Mucosa of stomach (tissue), 1 donor: ENCODE measurements around the gene THRB.

Experiments
- H3K27me3 ChIP-seq: one replicate; pipeline ENCODE4 v1.7.0; 2013; ENCODE audit warnings: mild to moderate bottlenecking, low read length; ENCODE audit not compliant: control insufficient read depth, insufficient read depth
- H3K36me3 ChIP-seq: one replicate; pipeline ENCODE4 v1.7.0; 2013; ENCODE audit warnings: low read length; ENCODE audit not compliant: control insufficient read depth, insufficient read depth
- H3K4me1 ChIP-seq: one replicate; pipeline ENCODE4 v1.7.0; 2013; ENCODE audit warnings: mild to moderate bottlenecking, low read length; ENCODE audit not compliant: control insufficient read depth, insufficient read depth
- H3K4me3 ChIP-seq: one replicate; pipeline ENCODE4 v1.7.0; 2013; ENCODE audit warnings: low read length
- H3K9ac ChIP-seq: one replicate; pipeline ENCODE4 v1.7.0; 2013; ENCODE audit warnings: mild to moderate bottlenecking, low read length, moderate library complexity
- H3K9me3 ChIP-seq: one replicate; pipeline ENCODE4 v1.7.0; 2013; ENCODE audit warnings: mild to moderate bottlenecking, low read length, moderate library complexity; ENCODE audit not compliant: control insufficient read depth
- donor health status: Pancreatic carcinoma.

THRB gene

DNA sequence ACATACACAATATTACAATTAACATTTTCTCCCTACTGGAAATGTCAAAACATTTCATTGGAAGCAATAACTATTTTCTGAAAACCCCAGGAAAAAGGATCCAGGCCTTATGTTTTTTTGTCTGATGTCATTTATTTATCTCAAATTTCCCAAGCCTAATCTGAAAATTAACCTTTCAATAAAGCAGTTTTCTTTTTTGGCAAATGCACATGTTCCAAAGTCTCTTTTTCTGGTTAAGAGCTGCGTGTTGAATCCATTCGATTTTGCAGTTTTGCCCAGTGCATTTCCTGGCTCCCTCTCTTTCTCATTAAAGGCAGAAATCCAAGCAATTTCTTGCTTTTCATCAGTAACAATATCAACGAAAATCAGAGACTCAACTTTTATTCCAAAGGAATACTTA is 327.2 kb downstream of the THRB start:
- Histone ChIP-seq H3K9ac (no peak overlapping the region), H3K36me3 (no peaks in the 10 kb centered on the region), H3K27me3 (no peaks in the 10 kb centered on the region), H3K4me3 (no peak overlapping the region), H3K9me3 (no peaks in the 10 kb centered on the region), H3K4me1 (no peaks in the 10 kb centered on the region)

DNA sequence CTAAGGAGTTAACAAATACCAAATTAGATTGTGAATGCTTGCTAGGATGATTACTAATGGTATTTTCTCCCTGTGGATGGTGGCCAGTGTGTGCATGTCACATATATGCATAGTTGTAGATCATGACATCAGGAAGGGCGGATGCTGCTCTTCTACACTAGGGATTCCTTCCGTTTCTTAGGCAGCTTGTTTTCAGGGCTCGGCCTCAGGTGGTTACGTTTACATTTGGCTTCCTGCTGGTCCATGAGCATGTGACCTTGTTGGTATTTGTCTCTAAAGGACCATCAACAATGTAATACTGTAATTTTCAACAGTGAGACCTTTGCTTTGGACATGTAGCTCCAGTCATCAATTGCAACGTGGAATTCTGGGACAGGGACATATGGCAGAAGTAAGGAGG is 328.1 kb downstream of the THRB start:
- Histone ChIP-seq H3K9ac (no peak overlapping the region), H3K27me3 (no peaks in the 10 kb centered on the region), H3K9me3 (no peaks in the 10 kb centered on the region), H3K4me1 (no peaks in the 10 kb centered on the region), H3K36me3 (no peaks in the 10 kb centered on the region), H3K4me3 (no peak overlapping the region)

DNA sequence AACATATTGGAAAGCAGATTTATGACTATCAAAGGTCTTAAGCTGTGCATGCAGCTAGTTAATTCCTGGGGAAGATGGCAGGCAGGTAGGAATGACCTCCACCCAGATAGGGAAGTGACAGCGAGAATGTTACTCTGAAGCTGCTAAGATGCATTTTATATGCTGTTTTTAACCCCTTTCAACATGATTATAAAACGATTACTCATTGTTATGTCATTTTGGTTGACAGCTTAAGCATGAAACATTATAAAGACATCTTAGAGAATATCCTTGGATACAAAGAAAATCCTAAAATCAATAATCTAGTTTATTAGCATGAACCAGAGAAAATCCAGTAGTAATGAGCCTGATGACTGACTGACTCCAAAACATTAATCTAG is 329.1 kb downstream of the THRB start:
- no peak overlapping the region for H3K4me3 ChIP-seq
- H3K9ac ChIP-seq = no peak overlapping the region
- no peaks in the 10 kb centered on the region for H3K9me3 ChIP-seq
- no peaks in the 10 kb centered on the region for H3K36me3 ChIP-seq
- no peaks in the 10 kb centered on the region for H3K27me3 ChIP-seq
- H3K4me1 ChIP-seq = no peaks in the 10 kb centered on the region

DNA sequence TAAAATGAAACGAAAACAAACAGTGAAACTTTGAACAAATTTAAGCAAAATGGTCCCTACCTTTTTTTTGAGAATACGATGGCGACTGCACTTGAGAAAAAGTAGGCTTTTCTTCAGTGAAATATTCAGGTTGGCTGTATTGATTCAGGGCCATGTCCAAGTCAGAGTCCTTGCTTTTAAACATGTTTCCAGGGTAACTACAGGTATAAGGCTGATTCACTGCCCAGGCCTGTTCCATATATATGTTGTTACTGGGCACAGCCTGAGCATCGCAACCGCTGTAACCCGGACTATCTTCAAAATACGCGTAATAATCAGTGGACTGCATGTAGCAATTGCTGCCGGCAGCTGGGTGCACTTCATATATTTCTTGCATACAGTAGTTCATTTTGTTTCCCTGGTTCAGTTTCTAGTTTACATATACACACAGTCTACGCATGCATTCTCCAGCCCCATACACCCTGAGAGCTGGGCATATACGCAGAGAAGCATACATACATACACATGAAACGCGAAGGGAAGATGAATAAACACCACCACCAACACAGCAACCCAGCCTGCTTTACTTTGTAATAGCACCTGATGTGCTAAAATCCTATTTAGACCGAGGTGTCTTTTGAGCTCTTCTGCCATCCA is 329.6 kb downstream of the THRB start:
- Histone ChIP-seq H3K4me1 (no peaks in the 10 kb centered on the region), H3K4me3 (no peak overlapping the region), H3K9me3 (no peaks in the 10 kb centered on the region), H3K27me3 (no peaks in the 10 kb centered on the region), H3K36me3 (no peaks in the 10 kb centered on the region), H3K9ac (no peak overlapping the region)

DNA sequence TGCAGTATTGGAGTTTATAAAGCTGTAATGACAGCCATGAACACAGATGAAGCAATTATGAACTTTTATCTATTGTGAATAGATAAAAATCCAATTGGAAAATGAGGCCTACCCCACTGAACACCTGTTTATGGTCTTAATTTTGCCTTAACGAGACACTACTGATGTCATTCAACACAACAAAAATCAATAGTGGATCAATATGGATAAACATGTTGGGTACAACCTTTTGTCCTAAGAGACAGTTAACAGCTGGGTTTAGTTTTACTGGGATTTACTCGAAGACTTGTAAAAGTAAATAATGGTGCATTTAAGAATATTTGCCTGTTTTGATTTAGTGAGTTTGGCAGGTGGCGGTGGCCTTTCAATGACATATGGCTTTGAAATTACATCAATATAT is 331.7 kb downstream of the THRB start:
- H3K36me3 ChIP-seq = no peaks in the 10 kb centered on the region
- no peak overlapping the region for H3K9ac ChIP-seq
- H3K4me3 ChIP-seq = no peak overlapping the region
- no peaks in the 10 kb centered on the region for H3K4me1 ChIP-seq
- H3K9me3 ChIP-seq = no peaks in the 10 kb centered on the region
- H3K27me3 ChIP-seq = no peaks in the 10 kb centered on the region

DNA sequence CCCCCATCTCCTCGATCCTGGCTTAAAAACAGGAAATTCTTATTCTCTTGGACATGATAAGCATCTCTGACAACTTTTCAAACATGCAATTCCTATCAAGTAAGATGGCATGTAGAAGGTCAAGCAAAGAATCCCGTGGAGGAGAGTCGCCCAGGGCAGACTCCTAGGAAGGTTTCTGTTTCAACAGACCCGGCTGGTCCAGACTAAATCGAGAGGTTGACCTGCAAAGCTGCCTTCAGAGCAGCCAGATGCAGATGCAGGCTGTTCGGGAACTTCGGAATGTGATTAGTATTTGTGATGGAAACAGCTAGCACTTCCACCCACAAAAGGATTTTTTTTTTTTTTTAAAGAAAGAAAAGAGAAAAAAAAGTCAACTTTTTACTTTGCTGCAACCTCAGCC is 332.8 kb downstream of the THRB start:
- Histone ChIP-seq H3K36me3 (no peaks in the 10 kb centered on the region), H3K4me1 (no peaks in the 10 kb centered on the region), H3K9me3 (no peaks in the 10 kb centered on the region), H3K9ac (no peak overlapping the region), H3K4me3 (no peak overlapping the region), H3K27me3 (no peaks in the 10 kb centered on the region)

DNA sequence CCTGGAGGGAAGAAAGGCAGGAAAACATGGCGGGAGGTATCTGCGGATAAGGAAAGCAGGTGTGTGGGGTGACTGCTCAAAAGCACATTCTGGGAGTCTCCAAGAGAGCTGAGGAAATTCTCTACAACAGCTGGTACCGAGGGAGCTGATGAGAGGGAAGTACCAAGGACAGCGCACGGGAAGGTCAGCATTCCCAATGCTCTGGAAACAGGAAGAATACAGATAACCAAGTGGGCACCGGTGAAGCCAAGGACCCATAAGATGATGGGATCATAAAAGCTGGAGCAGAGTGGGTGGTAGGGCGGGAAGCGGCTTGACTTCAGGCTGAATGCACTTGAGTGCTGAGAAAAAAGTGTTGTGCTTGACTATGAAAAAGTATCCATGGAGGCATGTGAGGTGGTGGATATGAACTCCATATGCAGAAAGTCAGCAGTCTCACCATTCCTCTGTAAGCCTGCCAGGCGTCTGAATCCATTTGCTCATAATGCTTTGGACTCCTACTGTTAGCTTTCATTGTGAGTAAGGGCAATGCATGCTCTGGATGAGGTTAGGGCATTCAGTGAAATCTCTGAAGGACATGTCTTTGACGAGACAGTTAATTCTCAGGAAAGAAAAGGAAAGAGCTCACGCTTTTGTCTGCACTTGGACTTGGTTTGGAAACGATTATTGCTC is 334.1 kb downstream of the THRB start:
- no peak overlapping the region for H3K4me3 ChIP-seq
- no peaks in the 10 kb centered on the region for H3K9me3 ChIP-seq
- no peaks in the 10 kb centered on the region for H3K27me3 ChIP-seq
- no peaks in the 10 kb centered on the region for H3K4me1 ChIP-seq
- no peaks in the 10 kb centered on the region for H3K36me3 ChIP-seq
- no peak overlapping the region for H3K9ac ChIP-seq

DNA sequence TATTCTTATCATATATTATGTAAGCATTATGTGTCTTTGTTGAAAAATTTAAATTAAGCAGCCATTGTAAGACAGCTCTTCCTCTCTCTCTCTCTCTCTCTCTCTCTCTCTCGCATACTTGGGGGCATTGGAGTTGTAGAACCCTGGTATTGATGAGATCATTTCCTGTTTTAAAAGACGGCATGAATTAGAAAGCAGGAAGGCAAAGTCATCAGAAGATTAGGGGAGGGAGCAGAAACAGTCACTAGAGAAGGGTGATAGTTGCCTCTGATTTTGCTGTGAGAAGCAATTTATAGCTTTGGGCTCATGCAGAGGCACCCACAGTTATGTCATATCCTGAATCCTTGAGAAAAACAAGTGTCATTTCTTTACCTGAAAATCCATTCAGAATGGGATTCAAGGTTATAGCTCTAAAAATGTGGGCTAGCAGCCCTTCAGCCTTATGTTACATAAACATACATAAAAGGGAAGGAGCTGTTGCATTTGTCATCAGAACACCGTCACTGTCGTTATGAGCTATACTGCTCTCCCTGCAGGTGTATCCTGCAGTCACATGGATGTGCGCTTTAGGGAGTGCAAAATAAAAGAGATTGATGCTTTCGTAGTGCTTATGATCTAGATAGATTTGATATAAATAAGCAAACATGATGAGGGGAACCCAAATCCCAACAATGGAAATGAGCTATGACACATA is 335.7 kb downstream of the THRB start:
- Histone ChIP-seq H3K27me3 (no peaks in the 10 kb centered on the region), H3K4me1 (no peaks in the 10 kb centered on the region), H3K36me3 (no peaks in the 10 kb centered on the region), H3K9ac (no peak overlapping the region), H3K9me3 (no peaks in the 10 kb centered on the region), H3K4me3 (no peak overlapping the region)

DNA sequence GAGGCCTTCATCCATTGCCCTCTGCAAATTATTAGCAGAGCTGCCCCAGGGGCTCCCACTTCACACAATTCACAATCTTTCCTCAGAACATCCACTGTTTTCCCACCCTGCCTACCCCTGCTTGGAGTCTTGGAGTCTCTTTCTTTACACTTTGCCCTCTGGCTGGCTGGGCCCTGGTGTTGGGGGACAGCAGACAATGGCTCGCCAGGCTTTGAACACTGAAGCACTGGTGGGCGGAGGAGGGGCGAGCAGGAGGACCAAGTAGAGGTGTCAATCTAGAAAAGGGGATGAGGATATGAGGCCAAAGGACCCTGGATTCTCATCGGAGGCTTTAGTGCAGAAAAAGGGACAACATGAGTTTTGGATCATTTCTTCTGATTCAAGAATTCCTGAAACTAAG is 337.5 kb downstream of the THRB start:
- H3K4me1 ChIP-seq = no peaks in the 10 kb centered on the region
- no peak overlapping the region for H3K4me3 ChIP-seq
- no peaks in the 10 kb centered on the region for H3K9me3 ChIP-seq
- no peaks in the 10 kb centered on the region for H3K27me3 ChIP-seq
- H3K36me3 ChIP-seq = no peaks in the 10 kb centered on the region
- no peak overlapping the region for H3K9ac ChIP-seq

DNA sequence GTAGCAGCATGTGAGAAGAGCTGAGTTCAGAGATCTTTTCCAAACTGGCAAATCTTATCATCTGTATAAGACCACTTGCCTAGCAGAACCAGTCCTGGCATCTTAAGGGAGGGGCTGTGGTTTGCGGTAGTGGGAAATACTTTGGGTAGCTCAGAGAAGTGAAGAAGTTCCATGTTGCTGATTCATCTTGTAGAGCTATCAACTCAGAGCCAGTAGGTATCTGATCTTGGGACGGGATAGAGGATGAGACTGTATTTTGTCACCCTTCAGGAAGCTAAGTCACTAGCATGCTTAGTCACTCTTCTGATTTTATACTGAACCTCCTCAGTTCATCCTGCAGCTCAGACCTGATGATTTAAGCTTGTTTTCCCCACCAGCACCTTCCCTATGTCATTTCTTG is 338.2 kb downstream of the THRB start:
- Histone ChIP-seq H3K27me3 (no peaks in the 10 kb centered on the region), H3K4me1 (no peaks in the 10 kb centered on the region), H3K4me3 (no peak overlapping the region), H3K9me3 (no peaks in the 10 kb centered on the region), H3K36me3 (no peaks in the 10 kb centered on the region), H3K9ac (no peak overlapping the region)

DNA sequence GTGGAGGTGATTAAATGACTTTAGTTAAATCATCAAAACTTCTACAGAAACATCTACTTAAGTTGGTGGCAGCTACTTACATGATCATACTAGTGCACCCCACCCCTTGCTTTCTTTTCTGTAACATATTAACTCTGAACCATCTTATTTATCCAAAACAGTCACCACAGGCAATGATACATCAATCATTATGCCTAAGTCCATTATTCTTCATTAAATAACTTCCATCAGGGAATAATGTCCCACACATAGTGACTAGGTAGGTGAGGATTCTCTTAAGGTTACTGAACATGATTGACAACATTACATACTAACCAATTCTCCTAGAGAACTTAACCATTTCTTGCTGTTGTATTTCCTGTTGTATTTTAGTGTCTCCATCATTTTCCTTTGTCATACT is 339.4 kb downstream of the THRB start:
- Histone ChIP-seq H3K36me3 (no peaks in the 10 kb centered on the region), H3K4me3 (no peak overlapping the region), H3K27me3 (no peaks in the 10 kb centered on the region), H3K4me1 (no peaks in the 10 kb centered on the region), H3K9me3 (no peaks in the 10 kb centered on the region), H3K9ac (no peak overlapping the region)

DNA sequence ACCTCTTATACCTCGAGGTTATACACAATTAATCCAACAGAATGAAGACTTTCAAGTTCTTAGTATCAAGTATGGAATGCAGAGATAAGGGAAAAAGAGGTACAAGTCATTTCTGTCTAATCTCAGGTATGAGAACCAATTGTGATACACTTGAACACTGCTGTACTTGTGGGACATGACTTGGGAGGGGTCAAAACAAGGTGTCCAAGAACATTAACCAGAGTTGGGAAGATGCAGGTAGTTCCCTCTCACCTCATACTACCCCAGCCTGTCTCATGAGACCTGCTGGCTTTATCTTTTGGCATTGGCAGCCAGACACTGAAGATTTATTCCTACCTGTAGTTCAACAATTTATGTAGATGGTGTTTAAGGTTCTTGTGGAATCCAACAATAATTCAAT is 339.9 kb downstream of the THRB start:
- H3K9me3 ChIP-seq = no peaks in the 10 kb centered on the region
- H3K4me3 ChIP-seq = no peak overlapping the region
- H3K36me3 ChIP-seq = no peaks in the 10 kb centered on the region
- no peaks in the 10 kb centered on the region for H3K4me1 ChIP-seq
- H3K9ac ChIP-seq = no peak overlapping the region
- H3K27me3 ChIP-seq = no peaks in the 10 kb centered on the region
